ENCODE measurements around the gene SPATA46. TPM values are rescaled to one million over a fixed set of nuclear protein-coding genes. Genes with fewer than 3 reads are reported as not detected.

SPATA46 gene
- total and polyA plus RNA-seq, 9 of the 15 experiments (the other 6 are each of a cell fraction or from before 2014, with no cell fraction given), result 0.04 to 0.11 TPM; not detected in 7

GRCh38 chr1:162421258-162422164 is 44.9 kb upstream of the SPATA46 start (continued):
- TF ChIP-seq HDAC1 (IDR thresholded peaks at IDR 0.05) (peak in 1 of 2 experiments; percentile 32; a peak in 1 of 4 replicates), BDP1 (IDR thresholded peaks at IDR 0.05; ENCODE audit: insufficient read depth, insufficient read length) (no peak), SMARCC2 (IDR thresholded peaks at IDR 0.05; ENCODE audit: low read depth) (peak; percentile 62; the same call in 1 of the 2 replicates), ZNF395 (CRISPR knock-in tag; IDR thresholded peaks at IDR 0.05) (no peak), ZNF318 (IDR thresholded peaks at IDR 0.05; ENCODE audit: borderline replicate concordance in 1 of 2, low read depth in 1 of 2) (0 out of 4 replicates have a peak, but pooled peaks of 1 of the 2 experiments have one; percentile 22), REST (IDR thresholded peaks at IDR 0.05; ENCODE audit: borderline replicate concordance) (no peak; the same call in 1 of the 2 replicates), REST (CRISPR knock-in tag; IDR thresholded peaks at IDR 0.05; ENCODE audit: low read depth) (no peak)
